SH-SY5Y (cell line): ENCODE data around the gene TTC21A.

Source experiments
- GATA2 ChIP-seq: IDR thresholded peaks from 2 replicates; pipeline ENCODE4 v1.6.1; 2011; ENCODE audit warnings: mild to moderate bottlenecking, low read depth, low read length
- GATA3 ChIP-seq: IDR thresholded peaks from 2 replicates; pipeline ENCODE4 v1.6.1; 2011; ENCODE audit warnings: low read depth, mild to moderate bottlenecking, low read length, moderate library complexity

GRCh38 chr3:39063143-39063542 is 44.3 kb upstream of the TTC21A start:
- no peak for TF ChIP-seq GATA3
- no peak for TF ChIP-seq GATA2
